Measurements from ENCODE around the gene ZBP1.

The ZBP1 gene

GRCh38 chr20:57580478-57581201 lies 39.6 kb downstream of the ZBP1 start:
- no peak overlapping the region for H3K4me3 ChIP-seq (ENCODE audit: low read length)
- TF ChIP-seq ZNF274 (IDR thresholded peaks at IDR 0.05; ENCODE audit: low read depth, low read length): no peak

- H3K4me3 ChIP-seq (ENCODE audit: low read length): no peak overlapping the region
- TF ChIP-seq ZNF274 (IDR thresholded peaks at IDR 0.05; ENCODE audit: low read depth, low read length): no peak
Measured at GRCh38 chr20:57579898-57580447, 40.3 kb downstream of the ZBP1 start.

GRCh38 chr20:57579331-57579897 lies 40.8 kb downstream of the ZBP1 start:
- no peak for TF ChIP-seq ZNF274 (IDR thresholded peaks at IDR 0.05; ENCODE audit: low read depth, low read length)
- H3K4me3 ChIP-seq (ENCODE audit: low read length): no peak overlapping the region

- H3K4me3 ChIP-seq (ENCODE audit: low read length): no peak overlapping the region
- no peak for TF ChIP-seq ZNF274 (IDR thresholded peaks at IDR 0.05; ENCODE audit: low read depth, low read length)
Measured at GRCh38 chr20:57578476-57579165, 41.6 kb downstream of the ZBP1 start.

GRCh38 chr20:57577679-57578475 lies 42.3 kb downstream of the ZBP1 start:
- no peak overlapping the region for H3K4me3 ChIP-seq (ENCODE audit: low read length)
- TF ChIP-seq ZNF274 (IDR thresholded peaks at IDR 0.05; ENCODE audit: low read depth, low read length): no peak

- TF ChIP-seq ZNF274 (IDR thresholded peaks at IDR 0.05; ENCODE audit: low read depth, low read length): no peak
- H3K4me3 ChIP-seq (ENCODE audit: low read length): no peak overlapping the region
Measured at GRCh38 chr20:57576617-57577550, 43.3 kb downstream of the ZBP1 start.

GRCh38 chr20:57576002-57576401 lies 44.2 kb downstream of the ZBP1 start:
- no peak for TF ChIP-seq ZNF274 (IDR thresholded peaks at IDR 0.05; ENCODE audit: low read depth, low read length)
- no peak overlapping the region for H3K4me3 ChIP-seq (ENCODE audit: low read length)

GRCh38 chr20:57574954-57575353 lies 45.3 kb downstream of the ZBP1 start:
- TF ChIP-seq ZNF274 (IDR thresholded peaks at IDR 0.05; ENCODE audit: low read depth, low read length): no peak
- H3K4me3 ChIP-seq (ENCODE audit: low read length): no peak overlapping the region

GRCh38 chr20:57573894-57574293 lies 46.3 kb downstream of the ZBP1 start:
- no peak overlapping the region for H3K4me3 ChIP-seq (ENCODE audit: low read length)
- no peak for TF ChIP-seq ZNF274 (IDR thresholded peaks at IDR 0.05; ENCODE audit: low read depth, low read length)

- no peak overlapping the region for H3K4me3 ChIP-seq (ENCODE audit: low read length)
- TF ChIP-seq ZNF274 (IDR thresholded peaks at IDR 0.05; ENCODE audit: low read depth, low read length): no peak
Measured at GRCh38 chr20:57573242-57573641, 47.0 kb downstream of the ZBP1 start.

GRCh38 chr20:57571782-57572416 lies 48.3 kb downstream of the ZBP1 start:
- no peak overlapping the region for H3K4me3 ChIP-seq (ENCODE audit: low read length)
- TF ChIP-seq ZNF274 (IDR thresholded peaks at IDR 0.05; ENCODE audit: low read depth, low read length): no peak

GRCh38 chr20:57570920-57571319 lies 49.3 kb downstream of the ZBP1 start:
- H3K4me3 ChIP-seq (ENCODE audit: low read length): no peak overlapping the region
- no peak for TF ChIP-seq ZNF274 (IDR thresholded peaks at IDR 0.05; ENCODE audit: low read depth, low read length)
